ENCODE measurements around the gene CASP4.

The CASP4 gene

GRCh38 chr11:104895634-104896033 is 72.7 kb downstream of the CASP4 start:
- Mint-ChIP-seq H3K27me3 (ENCODE audit: low read depth) (peaks cover 2% of the 10 kb centered on the region), H3K4me3 (no peak overlapping the region), H3K27ac (no peak overlapping the region), H3K36me3 (ENCODE audit: low read depth) (no peaks in the 10 kb centered on the region), H3K9me3 (no peaks in the 10 kb centered on the region), H3K4me1 (ENCODE audit: low read depth) (peaks cover 11% of the 10 kb centered on the region)
- no peak for DNase-seq (ENCODE audit: low spot score)

GRCh38 chr11:104893876-104894275 is 74.5 kb downstream of the CASP4 start:
- no peaks in the 10 kb centered on the region for H3K27me3 Mint-ChIP-seq (ENCODE audit: low read depth)
- H3K4me3 Mint-ChIP-seq = no peak overlapping the region
- H3K9me3 Mint-ChIP-seq = no peaks in the 10 kb centered on the region
- H3K36me3 Mint-ChIP-seq (ENCODE audit: low read depth) = no peaks in the 10 kb centered on the region
- DNase-seq (ENCODE audit: low spot score) = no peak
- no peak overlapping the region for H3K27ac Mint-ChIP-seq
- H3K4me1 Mint-ChIP-seq (ENCODE audit: low read depth) = peaks cover 11% of the 10 kb centered on the region

All from T-helper 2 cell treated with Interferon-gamma antibody and Interleukin-4, amounts not matched to agents 5 μg/mL and 100 μg/mL, for 36 hours (primary cell).